Lower leg skin (tissue), 3 donors: ENCODE results near the gene KIAA0825.

ENCODE experiments used
- POLR2A ChIP-seq, 2 donors: fragments of 450-650 bp; IDR thresholded peaks; one replicate each; pipeline ENCODE4 v1.6.1; 2016 to 2017; ENCODE audit warnings: antibody characterized with exemption in 2 of 2, mild to moderate bottlenecking in 1 of 2, moderate library complexity in 1 of 2
- TF ChIP-seq, protein P1 (sequence below), 3 donors: fragments of 450-650 bp; IDR thresholded peaks; one replicate each; pipeline ENCODE4 v1.5.1; 2016; ENCODE audit warnings: antibody characterized with exemption in 3 of 3, mild to moderate bottlenecking in 3 of 3, moderate library complexity in 2 of 3

DNA sequence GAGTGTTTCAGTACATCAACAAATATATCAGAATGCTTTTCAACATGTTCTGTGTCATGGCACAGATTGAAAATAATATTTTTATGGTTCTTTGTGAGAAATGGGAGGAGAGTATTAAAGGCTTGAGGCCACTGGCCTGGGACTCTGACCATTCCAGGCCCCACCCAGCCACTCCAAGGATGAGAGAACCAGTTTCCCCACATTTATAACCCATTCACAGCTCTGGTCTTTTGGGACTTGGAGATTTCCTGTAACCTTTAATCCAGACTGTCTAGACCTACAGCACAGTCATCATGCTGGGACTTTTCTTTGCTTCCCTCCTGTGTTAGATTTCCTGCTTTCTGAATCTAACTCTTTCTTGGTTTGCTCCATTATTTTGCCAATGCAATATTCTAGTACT lies 389.6 kb downstream of the KIAA0825 start:
- TF ChIP-seq, protein P1, sequence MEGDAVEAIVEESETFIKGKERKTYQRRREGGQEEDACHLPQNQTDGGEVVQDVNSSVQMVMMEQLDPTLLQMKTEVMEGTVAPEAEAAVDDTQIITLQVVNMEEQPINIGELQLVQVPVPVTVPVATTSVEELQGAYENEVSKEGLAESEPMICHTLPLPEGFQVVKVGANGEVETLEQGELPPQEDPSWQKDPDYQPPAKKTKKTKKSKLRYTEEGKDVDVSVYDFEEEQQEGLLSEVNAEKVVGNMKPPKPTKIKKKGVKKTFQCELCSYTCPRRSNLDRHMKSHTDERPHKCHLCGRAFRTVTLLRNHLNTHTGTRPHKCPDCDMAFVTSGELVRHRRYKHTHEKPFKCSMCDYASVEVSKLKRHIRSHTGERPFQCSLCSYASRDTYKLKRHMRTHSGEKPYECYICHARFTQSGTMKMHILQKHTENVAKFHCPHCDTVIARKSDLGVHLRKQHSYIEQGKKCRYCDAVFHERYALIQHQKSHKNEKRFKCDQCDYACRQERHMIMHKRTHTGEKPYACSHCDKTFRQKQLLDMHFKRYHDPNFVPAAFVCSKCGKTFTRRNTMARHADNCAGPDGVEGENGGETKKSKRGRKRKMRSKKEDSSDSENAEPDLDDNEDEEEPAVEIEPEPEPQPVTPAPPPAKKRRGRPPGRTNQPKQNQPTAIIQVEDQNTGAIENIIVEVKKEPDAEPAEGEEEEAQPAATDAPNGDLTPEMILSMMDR (IDR thresholded peaks at IDR 0.05) = no peak
- TF ChIP-seq POLR2A (IDR thresholded peaks at IDR 0.05) = no peak
